Cardiac fibroblast (primary cell): Measurements from ENCODE around the gene SOBP.

Source experiments
- DNase-seq, 2 donors: peaks; one replicate each; pipeline versions ENCODE4 v3.0.0 to v3.0.0-alpha.2; 2010; ENCODE audit warnings: low read depth in 2 of 2
- H3K4me3 ChIP-seq, 2 donors: replicated peaks in 1 of 2; 1 replicate in 1 of 2; 2 replicates in 1 of 2; pipeline ENCODE4 v1.5.1; 2011; ENCODE audit warnings: low read depth in 2 of 2, low read length in 2 of 2, mild to moderate bottlenecking in 2 of 2, moderate library complexity in 1 of 2
- TF ChIP-seq, protein P1 (sequence below): IDR thresholded peaks from one replicate; pipeline ENCODE4 v1.5.1; 2011; ENCODE audit warnings: low read depth, mild to moderate bottlenecking, low read length, inconsistent platforms

SOBP gene

DNA sequence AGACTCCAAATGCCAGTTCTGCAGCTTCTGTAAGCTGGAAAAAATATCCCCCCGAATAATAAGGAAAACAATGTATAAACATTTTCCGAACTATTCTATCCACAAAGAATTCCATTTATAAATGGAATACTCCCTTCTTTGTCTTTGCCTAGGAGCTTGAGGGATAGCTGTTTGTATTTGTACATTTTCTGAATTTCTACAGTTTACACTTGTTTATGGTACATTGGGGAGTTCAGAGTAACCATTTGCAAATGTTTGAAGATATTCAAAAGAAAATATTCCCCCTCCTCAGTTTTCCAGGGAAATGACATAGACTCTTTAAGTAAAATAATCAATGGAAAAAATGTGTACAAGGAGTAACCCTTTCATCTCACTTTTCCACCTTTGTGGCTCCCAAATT, 149.6 kb downstream of the SOBP start:
- DNase-seq: no peak
- no peak overlapping the region for H3K4me3 ChIP-seq
- TF ChIP-seq, protein P1, sequence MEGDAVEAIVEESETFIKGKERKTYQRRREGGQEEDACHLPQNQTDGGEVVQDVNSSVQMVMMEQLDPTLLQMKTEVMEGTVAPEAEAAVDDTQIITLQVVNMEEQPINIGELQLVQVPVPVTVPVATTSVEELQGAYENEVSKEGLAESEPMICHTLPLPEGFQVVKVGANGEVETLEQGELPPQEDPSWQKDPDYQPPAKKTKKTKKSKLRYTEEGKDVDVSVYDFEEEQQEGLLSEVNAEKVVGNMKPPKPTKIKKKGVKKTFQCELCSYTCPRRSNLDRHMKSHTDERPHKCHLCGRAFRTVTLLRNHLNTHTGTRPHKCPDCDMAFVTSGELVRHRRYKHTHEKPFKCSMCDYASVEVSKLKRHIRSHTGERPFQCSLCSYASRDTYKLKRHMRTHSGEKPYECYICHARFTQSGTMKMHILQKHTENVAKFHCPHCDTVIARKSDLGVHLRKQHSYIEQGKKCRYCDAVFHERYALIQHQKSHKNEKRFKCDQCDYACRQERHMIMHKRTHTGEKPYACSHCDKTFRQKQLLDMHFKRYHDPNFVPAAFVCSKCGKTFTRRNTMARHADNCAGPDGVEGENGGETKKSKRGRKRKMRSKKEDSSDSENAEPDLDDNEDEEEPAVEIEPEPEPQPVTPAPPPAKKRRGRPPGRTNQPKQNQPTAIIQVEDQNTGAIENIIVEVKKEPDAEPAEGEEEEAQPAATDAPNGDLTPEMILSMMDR: no peak

- no peak overlapping the region for H3K4me3 ChIP-seq
- TF ChIP-seq, protein P1: no peak
- DNase-seq: no peak
These were observed 151.2 kb downstream of the SOBP start for GRCh38 chr6:107641071-107641470.

GRCh38 chr6:107641500-107641941, 151.6 kb downstream of the SOBP start:
- no peak for DNase-seq
- H3K4me3 ChIP-seq: no peak overlapping the region
- TF ChIP-seq, protein P1: no peak

- TF ChIP-seq, protein P1: no peak
- no peak overlapping the region for H3K4me3 ChIP-seq
- DNase-seq: no peak
These were observed 152.4 kb downstream of the SOBP start for GRCh38 chr6:107642095-107642860.

DNA sequence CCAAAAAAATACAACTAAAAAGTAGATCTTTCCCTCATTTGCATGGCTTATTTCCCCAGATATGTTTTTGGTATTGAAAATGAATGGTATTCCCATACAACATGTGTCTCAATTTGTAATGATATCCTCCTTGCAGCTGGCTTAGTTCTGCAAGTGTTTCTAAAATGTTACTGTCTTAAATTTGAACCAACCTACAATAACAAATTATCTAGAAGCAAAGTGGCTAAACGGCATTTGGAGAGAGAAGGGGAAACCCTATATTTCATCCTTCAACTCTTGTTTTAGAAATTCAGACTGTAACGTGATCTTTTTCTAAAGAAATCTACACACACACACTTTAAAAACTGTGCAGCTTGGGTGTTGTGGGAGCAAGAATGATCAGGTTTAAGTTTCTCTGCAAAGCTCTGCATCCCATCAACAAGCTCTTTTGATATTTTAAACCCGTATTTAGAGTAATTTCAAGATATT, 153.0 kb downstream of the SOBP start:
- DNase-seq: no peak
- H3K4me3 ChIP-seq: no peak overlapping the region
- TF ChIP-seq, protein P1: no peak

GRCh38 chr6:107644513-107644912, 154.6 kb downstream of the SOBP start:
- H3K4me3 ChIP-seq: no peak overlapping the region
- TF ChIP-seq, protein P1: no peak
- no peak for DNase-seq

DNA sequence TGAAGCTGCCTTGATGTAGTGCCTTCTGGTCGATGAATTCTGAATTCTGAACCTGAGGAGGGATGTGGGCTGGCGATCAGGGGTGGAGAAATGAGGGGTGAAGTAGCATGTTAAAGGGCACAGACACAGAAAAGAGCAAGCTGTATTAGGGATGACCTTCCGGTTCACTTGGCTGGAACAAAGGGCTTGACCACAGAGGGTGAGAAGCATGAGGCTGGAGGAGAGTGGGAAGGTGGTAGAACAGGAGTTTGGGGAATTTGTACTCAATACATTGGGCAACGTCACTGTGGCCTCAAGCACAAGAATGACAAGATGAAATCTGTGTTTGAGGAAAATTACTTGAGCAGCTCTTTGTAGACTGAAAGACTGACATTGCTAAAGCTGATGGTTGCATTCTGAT, 155.8 kb downstream of the SOBP start:
- H3K4me3 ChIP-seq: no peak overlapping the region
- DNase-seq: no peak
- TF ChIP-seq, protein P1: no peak
